WI38 (cell line): ENCODE results near the gene C6orf141.

Source experiments
- H3K4me3 ChIP-seq: 2 replicates; pipeline ENCODE4 v1.5.1; 2011; ENCODE audit warnings: low read depth, mild to moderate bottlenecking, control low read depth, low read length
- CTCF ChIP-seq: IDR thresholded peaks from 2 replicates; pipeline ENCODE4 v1.5.1; 2012; ENCODE audit warnings: low read depth, mild to moderate bottlenecking, control low read depth, low read length

Gene C6orf141

DNA sequence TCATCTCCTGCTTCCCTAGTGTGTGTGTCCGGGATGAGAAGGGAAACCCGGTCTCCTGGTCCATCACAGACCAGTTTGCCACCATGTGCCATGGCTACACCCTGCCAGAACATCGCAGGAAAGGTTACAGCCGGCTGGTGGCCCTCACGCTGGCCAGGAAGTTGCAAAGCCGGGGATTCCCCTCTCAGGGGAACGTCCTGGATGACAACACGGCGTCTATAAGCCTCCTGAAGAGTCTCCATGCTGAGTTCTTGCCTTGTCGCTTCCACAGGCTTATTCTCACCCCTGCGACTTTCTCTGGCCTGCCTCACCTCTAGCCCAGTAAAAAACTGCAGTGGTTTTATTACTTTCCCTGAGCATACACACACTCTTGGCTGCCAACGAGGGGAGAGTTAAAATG is 23.9 kb upstream of the C6orf141 start:
- H3K4me3 ChIP-seq: no peak overlapping the region
- no peak for TF ChIP-seq CTCF

GRCh38 chr6:49527320-49527719 is 23.1 kb upstream of the C6orf141 start:
- no peak for TF ChIP-seq CTCF

GRCh38 chr6:49528571-49528970 is 21.9 kb upstream of the C6orf141 start:
- no peak overlapping the region for H3K4me3 ChIP-seq
- no peak for TF ChIP-seq CTCF

More at GRCh38 chr6:49527320-49527719, 23.1 kb upstream of the C6orf141 start:
- no peak overlapping the region for H3K4me3 ChIP-seq

DNA sequence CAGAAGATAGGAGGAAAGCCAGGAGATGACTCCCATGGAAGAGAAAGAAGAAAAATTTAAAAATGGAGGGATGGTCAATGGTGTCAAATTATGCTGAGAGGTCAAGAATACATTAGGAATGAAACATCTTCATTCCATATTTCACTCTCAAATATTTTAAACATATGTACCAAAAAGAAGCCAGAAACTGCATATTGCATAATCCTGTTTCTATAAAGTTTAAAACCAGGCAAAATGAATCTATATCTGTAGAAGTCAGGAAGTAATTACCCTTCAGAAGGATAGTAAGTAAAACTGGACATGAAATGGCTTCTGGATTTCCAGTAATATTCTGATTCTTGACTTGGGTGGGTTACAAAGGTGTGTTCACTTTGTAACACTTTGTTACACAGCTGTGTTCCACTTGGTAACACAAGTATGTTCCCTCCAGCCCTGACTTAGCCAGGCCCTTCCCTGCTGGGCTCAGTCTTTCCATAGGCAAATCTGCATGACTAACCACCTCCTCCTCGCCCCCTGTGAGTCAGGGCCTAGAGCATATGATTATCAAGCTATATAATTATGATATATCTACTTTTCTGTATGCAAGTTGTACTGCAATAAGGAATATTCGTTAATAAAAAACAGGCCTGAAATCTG is 20.2 kb upstream of the C6orf141 start:
- H3K4me3 ChIP-seq: no peak overlapping the region
- TF ChIP-seq CTCF: no peak

DNA sequence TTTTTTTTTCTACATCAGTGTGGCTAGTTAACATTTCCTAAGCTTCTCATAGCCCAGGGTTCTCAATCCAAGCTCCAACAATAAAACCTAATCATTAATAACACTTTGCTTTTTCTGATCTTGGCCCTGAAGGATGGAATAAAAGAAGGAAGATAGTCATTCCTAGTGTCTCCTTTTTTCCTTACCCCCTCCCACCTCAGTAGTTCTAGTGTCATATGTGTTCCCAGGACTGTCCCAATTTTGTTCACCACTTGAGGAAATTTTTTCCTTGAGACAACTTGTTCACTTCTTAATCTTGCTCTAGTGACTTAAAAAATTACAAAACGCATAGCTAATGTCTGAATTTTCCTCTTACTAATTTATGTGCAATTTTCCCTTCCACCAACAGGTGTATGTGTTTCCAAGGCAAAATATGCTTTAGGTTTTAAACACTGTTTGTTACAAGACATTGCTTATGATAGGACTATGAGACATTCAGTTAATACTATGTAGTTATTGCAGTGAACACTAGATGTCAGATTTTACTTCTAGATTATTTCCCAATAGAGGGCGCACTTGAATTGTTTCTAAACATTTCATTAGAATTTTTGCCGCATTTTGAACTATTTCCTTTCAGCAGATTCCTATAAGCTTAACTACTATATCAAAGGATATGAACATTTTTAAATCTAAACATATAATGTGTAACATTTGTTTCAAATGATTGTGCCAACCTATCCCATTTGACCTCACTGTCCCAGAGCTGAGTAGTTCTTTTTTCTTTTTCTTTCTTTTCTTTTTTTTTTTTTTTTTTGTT is 18.5 kb upstream of the C6orf141 start:
- peak overlapping the region; percentile 34 for H3K4me3 ChIP-seq
- TF ChIP-seq CTCF: peak; percentile 35; the same call in 1 of the 2 replicates

DNA sequence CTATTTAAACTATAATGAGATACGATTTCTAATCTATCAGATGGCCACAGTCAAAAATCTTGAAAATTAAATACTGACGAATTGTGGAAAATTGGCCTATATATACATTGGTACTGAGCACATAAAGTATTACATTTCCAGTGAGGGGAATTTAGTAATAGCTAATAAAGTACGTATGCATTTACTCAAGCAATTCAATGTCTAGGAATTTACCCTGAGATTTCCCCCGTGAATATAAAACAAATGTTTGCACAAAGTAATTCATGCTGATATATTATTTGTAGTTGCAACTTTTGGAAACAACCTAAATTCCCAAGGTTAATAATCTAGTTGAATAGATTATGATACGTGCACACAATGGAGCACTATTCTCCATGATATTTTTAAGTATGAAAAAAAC is 14.7 kb upstream of the C6orf141 start:
- no peak overlapping the region for H3K4me3 ChIP-seq
- no peak for TF ChIP-seq CTCF

GRCh38 chr6:49539102-49539501 is 11.4 kb upstream of the C6orf141 start:
- TF ChIP-seq CTCF: no peak
- H3K4me3 ChIP-seq: no peak overlapping the region
